Calu3 (cell line): ENCODE results near the gene MATN1. TPM values are rescaled to one million over a fixed set of nuclear protein-coding genes. Genes with fewer than 3 reads are reported as not detected.

Experiments used
- BruUV-seq: library from RNA; stranded (reverse); fragments of 400-500 nt; replicated peaks from 2 replicates; lab custom pipeline; 2021; lab: Mats Ljungman, UMichigan
- CTCF ChIA-PET: fragments of 300-600 bp; sonication (Branson Sonifier 250); formaldehyde crosslinking; loops from one replicate; lab custom pipeline; 2022; ENCODE audit warnings: antibody characterized with exemption; lab: Charles Lee
- DNase-seq: peaks from one replicate; pipeline ENCODE4 v3.0.0; 2022
- H3K27ac Mint-ChIP-seq: one replicate; pipeline ENCODE4 v1.8.0; 2022; ENCODE audit warnings: mixed read lengths; ENCODE audit not compliant: unreplicated experiment
- H3K27me3 Mint-ChIP-seq: one replicate; pipeline ENCODE4 v1.8.0; 2022; ENCODE audit warnings: mixed read lengths; ENCODE audit not compliant: unreplicated experiment
- H3K36me3 Mint-ChIP-seq: one replicate; pipeline ENCODE4 v1.8.0; 2022; ENCODE audit warnings: mild to moderate bottlenecking, moderate library complexity, mixed read lengths; ENCODE audit not compliant: insufficient read depth, unreplicated experiment
- H3K4me1 Mint-ChIP-seq: one replicate; pipeline ENCODE4 v1.8.0; 2022; ENCODE audit warnings: mild to moderate bottlenecking, low read depth, mixed read lengths; ENCODE audit not compliant: unreplicated experiment
- H3K4me3 Mint-ChIP-seq: one replicate; pipeline ENCODE4 v1.8.0; 2022; ENCODE audit warnings: mild to moderate bottlenecking, low read depth, moderate library complexity, mixed read lengths; ENCODE audit not compliant: unreplicated experiment
- H3K9me3 Mint-ChIP-seq: one replicate; pipeline ENCODE4 v1.8.0; 2022; ENCODE audit warnings: low read depth, mixed read lengths; ENCODE audit not compliant: unreplicated experiment
- CTCF ChIP-seq: fragments of 200-600 bp; IDR thresholded peaks from one replicate; pipeline ENCODE4 v1.8.0; 2022; ENCODE audit warnings: antibody characterized with exemption; ENCODE audit not compliant: unreplicated experiment
- intact Hi-C: fragments of 100-400 bp; cut with micrococcal nuclease; formaldehyde crosslinking; loops from one replicate; pipeline ENCODE4 v1.10.0; 2022; ENCODE audit not compliant: unreplicated experiment
- total RNA-seq: library from RNA; stranded (reverse); gene quantifications from 2 replicates; pipeline ENCODE4 v1.2.3, GENCODE V29; 2022

The MATN1 gene
- total RNA-seq, 1 experiment from 2014 or later: not detected

GRCh38 chr1:30761381-30762151, 38.2 kb upstream of the MATN1 start:
- CTCF ChIA-PET: interaction anchor here (0.7 to 0.9 kb wide), 2 partner anchors 18 to 27 kb away, joined by 3 to 4 read pairs; no protein-coding TSS in a partner anchor
- no peaks in the 10 kb centered on the region for H3K9me3 Mint-ChIP-seq
- DNase-seq: no peak
- no peak overlapping the region for H3K27ac Mint-ChIP-seq
- no TSS peak for BruUV-seq
- TF ChIP-seq CTCF: no peak
- H3K27me3 Mint-ChIP-seq: no peaks in the 10 kb centered on the region
- no peaks in the 10 kb centered on the region for H3K36me3 Mint-ChIP-seq
- peaks cover 10% of the 10 kb centered on the region for H3K4me1 Mint-ChIP-seq
- intact Hi-C loops: no loop called here
- H3K4me3 Mint-ChIP-seq: no peak overlapping the region

GRCh38 chr1:30760596-30761324, 37.4 kb upstream of the MATN1 start:
- intact Hi-C loops: no loop called here
- CTCF ChIA-PET: interaction anchor here (0.7 kb wide), 1 partner anchor 26 kb away, joined by 3 read pairs; no protein-coding TSS in a partner anchor
- TF ChIP-seq CTCF: no peak
- Mint-ChIP-seq H3K4me3 (no peak overlapping the region), H3K27ac (no peak overlapping the region), H3K27me3 (no peaks in the 10 kb centered on the region), H3K9me3 (no peaks in the 10 kb centered on the region), H3K4me1 (peaks cover 13% of the 10 kb centered on the region), H3K36me3 (no peaks in the 10 kb centered on the region)
- no TSS peak for BruUV-seq
- no peak for DNase-seq

- Mint-ChIP-seq H3K27me3 (no peaks in the 10 kb centered on the region), H3K9me3 (no peaks in the 10 kb centered on the region), H3K4me1 (peaks cover 13% of the 10 kb centered on the region), H3K4me3 (no peak overlapping the region), H3K36me3 (no peaks in the 10 kb centered on the region), H3K27ac (no peak overlapping the region)
- TF ChIP-seq CTCF: no peak
- CTCF ChIA-PET: no interaction called here
- no TSS peak for BruUV-seq
- DNase-seq: no peak
- intact Hi-C loops: no loop called here
Measured at GRCh38 chr1:30759718-30760281, 36.4 kb upstream of the MATN1 start.

GRCh38 chr1:30758785-30759380, 35.5 kb upstream of the MATN1 start:
- no TSS peak for BruUV-seq
- no peak overlapping the region for H3K4me3 Mint-ChIP-seq
- no peaks in the 10 kb centered on the region for H3K27me3 Mint-ChIP-seq
- CTCF ChIA-PET: interaction anchor here (1.2 kb wide), 1 partner anchor 21 kb away, joined by 3 read pairs; no protein-coding TSS in a partner anchor
- TF ChIP-seq CTCF: no peak
- no peak for DNase-seq
- H3K9me3 Mint-ChIP-seq: no peaks in the 10 kb centered on the region
- H3K27ac Mint-ChIP-seq: no peak overlapping the region
- no peaks in the 10 kb centered on the region for H3K36me3 Mint-ChIP-seq
- peaks cover 13% of the 10 kb centered on the region for H3K4me1 Mint-ChIP-seq
- intact Hi-C loops: no loop called here
